RPMI8226 (cell line): ENCODE data around the gene TNFRSF25.
"Not testable (repeated sequence)": the region's sequence is repeated elsewhere in the genome, so short reads cannot be mapped to it uniquely, and the experiment has no call there.

Source experiments
- DNase-seq: peaks from one replicate; pipeline ENCODE4 v3.0.0-alpha.2; 2015

Gene TNFRSF25

GRCh38 chr1:6450005-6450450 lies 15.9 kb downstream of the TNFRSF25 start:
- no peak for DNase-seq

- peak; percentile 74 for DNase-seq
These were observed 17.0 kb downstream of the TNFRSF25 start for GRCh38 chr1:6448749-6449631.

- peak; percentile 73 for DNase-seq
These were observed 17.9 kb downstream of the TNFRSF25 start for GRCh38 chr1:6447818-6448748.

- DNase-seq: no peak
These were observed 18.8 kb downstream of the TNFRSF25 start for GRCh38 chr1:6447016-6447817.

GRCh38 chr1:6446665-6447015 lies 19.3 kb downstream of the TNFRSF25 start:
- no peak for DNase-seq

- DNase-seq: not testable (repeated sequence)
These were observed 20.0 kb downstream of the TNFRSF25 start for GRCh38 chr1:6445929-6446328.

GRCh38 chr1:6445062-6445763 lies 20.8 kb downstream of the TNFRSF25 start:
- peak; percentile 69 for DNase-seq

GRCh38 chr1:6444377-6444776 lies 21.6 kb downstream of the TNFRSF25 start:
- DNase-seq: no peak

GRCh38 chr1:6443339-6444115 lies 22.4 kb downstream of the TNFRSF25 start:
- no peak for DNase-seq

GRCh38 chr1:6441586-6441985 lies 24.4 kb downstream of the TNFRSF25 start:
- DNase-seq: no peak

- DNase-seq: no peak
These were observed 25.5 kb downstream of the TNFRSF25 start for GRCh38 chr1:6440198-6441126.

GRCh38 chr1:6438047-6438525 lies 27.9 kb downstream of the TNFRSF25 start:
- peak; percentile 81 for DNase-seq

- DNase-seq: not testable (repeated sequence)
These were observed 28.8 kb downstream of the TNFRSF25 start for GRCh38 chr1:6437012-6437700.

GRCh38 chr1:6436277-6436676 lies 29.7 kb downstream of the TNFRSF25 start:
- DNase-seq: not testable (repeated sequence)

- DNase-seq: no peak
These were observed 30.4 kb downstream of the TNFRSF25 start for GRCh38 chr1:6435547-6435946.

GRCh38 chr1:6435129-6435528 lies 30.8 kb downstream of the TNFRSF25 start:
- DNase-seq: no peak

GRCh38 chr1:6434186-6434585 lies 31.8 kb downstream of the TNFRSF25 start:
- DNase-seq: no peak

- DNase-seq: not testable (repeated sequence)
These were observed 34.1 kb downstream of the TNFRSF25 start for GRCh38 chr1:6431645-6432579.
